ENCODE results near the gene CD163. TPM values are rescaled to one million over a fixed set of nuclear protein-coding genes. Genes with fewer than 3 reads are reported as not detected.

Gene CD163
- total and polyA plus RNA-seq, 3 donors from 2014 or later, result 34.4 to 67.5 (median 36.1) TPM

DNA sequence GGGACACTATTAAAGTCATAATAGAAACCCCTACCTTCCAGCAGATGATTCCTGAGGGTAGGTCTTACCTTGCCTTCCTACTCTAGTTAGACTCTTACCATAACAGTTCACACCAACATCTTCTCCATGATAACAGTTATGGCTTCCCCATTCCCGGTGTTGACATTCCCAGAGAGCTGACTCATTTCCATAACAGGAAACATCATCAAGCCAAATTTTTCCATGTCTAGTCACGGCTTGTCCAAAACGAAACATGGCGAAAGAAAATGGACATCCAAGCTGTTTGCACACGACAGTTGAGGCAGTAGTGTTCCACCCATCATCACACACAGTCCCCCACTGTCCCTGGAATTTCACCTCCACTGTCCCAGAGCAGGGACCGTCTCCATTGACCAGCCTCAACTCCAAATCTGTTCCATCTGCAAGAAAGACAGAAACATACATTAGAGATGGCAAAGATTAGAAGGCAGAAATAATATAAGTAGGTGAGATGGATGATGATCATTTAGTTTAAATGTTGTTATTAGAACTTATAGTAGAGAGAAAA, 70.2 kb downstream of the CD163 start:
- Histone ChIP-seq H3K36me3 (ENCODE audit: low read depth, missing control alignments) (no peaks in the 10 kb centered on the region), H3K27ac (no peak overlapping the region), H3K9me3 (no peaks in the 10 kb centered on the region), H3K4me1 (no peaks in the 10 kb centered on the region), H3K4me3 (no peak overlapping the region), H3K27me3 (no peaks in the 10 kb centered on the region)
- intact Hi-C loops (cut with DNase I; ENCODE audit: low total_unique reads), result no loop called here
- no peak for DNase-seq
- TF ChIP-seq CTCF (IDR thresholded peaks at IDR 0.05) (no peak), POLR2A (IDR thresholded peaks at IDR 0.05) (no peak)
- 83 to 88% methylated on average over 6 of the region's 6 CpGs for WGBS, 2 donors

GRCh38 chr12:7431993-7432685, 71.4 kb downstream of the CD163 start:
- no peak for TF ChIP-seq POLR2A (IDR thresholded peaks at IDR 0.05)
- TF ChIP-seq CTCF (IDR thresholded peaks at IDR 0.05), result no peak
- Histone ChIP-seq H3K36me3 (ENCODE audit: low read depth, missing control alignments) (no peaks in the 10 kb centered on the region), H3K4me1 (no peaks in the 10 kb centered on the region), H3K27ac (no peak overlapping the region), H3K4me3 (no peak overlapping the region), H3K9me3 (no peaks in the 10 kb centered on the region), H3K27me3 (no peaks in the 10 kb centered on the region)
- intact Hi-C loops (cut with DNase I; ENCODE audit: low total_unique reads), result no loop called here
- DNase-seq, result no peak
- WGBS, 2 donors, result 87 to 88% methylated on average over 5 of the region's 5 CpGs

Other genes with a start within 250 kb of the CD163 start
- 1 to 10 TPM in 1 of 2 donors, under 1 TPM in 1; 0.79 to 2.5 TPM for gene ACSM4, start 199.7 kb downstream of the CD163 start, total RNA-seq
- gene ACSM4, start 199.7 kb downstream of the CD163 start, polyA plus RNA-seq (ENCODE audit: insufficient read depth, low read depth, low replicate concordance), result 1.3 TPM
- 10 to 100 TPM; 14.1 to 24.6 TPM for gene CD163L1, start 59.6 kb downstream of the CD163 start, total RNA-seq
- 8.8 TPM for gene CD163L1, start 59.6 kb downstream of the CD163 start, polyA plus RNA-seq (ENCODE audit: insufficient read depth, low read depth, low replicate concordance)
- gene APOBEC1, start 162.1 kb upstream of the CD163 start, total RNA-seq, result under 1 TPM in 1 of 2 donors, not detected in 1; 0.37 TPM
- not detected for gene APOBEC1, start 162.1 kb upstream of the CD163 start, polyA plus RNA-seq (ENCODE audit: insufficient read depth, low read depth, low replicate concordance)
- gene GDF3, start 192.0 kb upstream of the CD163 start, total RNA-seq, result not detected
- gene GDF3, start 192.0 kb upstream of the CD163 start, polyA plus RNA-seq (ENCODE audit: insufficient read depth, low read depth, low replicate concordance), result not detected
- gene DPPA3, start 207.7 kb upstream of the CD163 start, total RNA-seq, result 1 to 10 TPM in 1 of 2 donors, not detected in 1; 1.1 TPM
- gene DPPA3, start 207.7 kb upstream of the CD163 start, polyA plus RNA-seq (ENCODE audit: insufficient read depth, low read depth, low replicate concordance), result 0.41 TPM
- 1 to 10 TPM; 2.0 to 2.1 TPM for gene CLEC4C, start 243.6 kb upstream of the CD163 start, total RNA-seq
- 1.9 TPM for gene CLEC4C, start 243.6 kb upstream of the CD163 start, polyA plus RNA-seq (ENCODE audit: insufficient read depth, low read depth, low replicate concordance)

Data from testis (tissue), 3 donors.